Glutamatergic neuron (in vitro differentiated cells): ENCODE data around the gene GRIP1. TPM values are rescaled to one million over a fixed set of nuclear protein-coding genes. Genes with fewer than 3 reads are reported as not detected.

ENCODE experiments used
- DNase-seq: peaks from one replicate; pipeline ENCODE4 v3.0.0; 2022
- H3K27ac Mint-ChIP-seq: one replicate; pipeline ENCODE4 v1.8.0; 2020; ENCODE audit warnings: mild to moderate bottlenecking, mixed read lengths, inconsistent platforms; ENCODE audit not compliant: unreplicated experiment
- H3K27me3 Mint-ChIP-seq: one replicate; pipeline ENCODE4 v1.8.0; 2020; ENCODE audit warnings: mild to moderate bottlenecking, moderate library complexity, mixed read lengths, inconsistent platforms; ENCODE audit not compliant: unreplicated experiment
- H3K36me3 Mint-ChIP-seq: one replicate; pipeline ENCODE4 v1.8.0; 2020; ENCODE audit warnings: mild to moderate bottlenecking, mixed read lengths, inconsistent platforms; ENCODE audit not compliant: unreplicated experiment
- H3K4me1 Mint-ChIP-seq: one replicate; pipeline ENCODE4 v1.8.0; 2020; ENCODE audit warnings: mild to moderate bottlenecking, low read depth, mixed read lengths, inconsistent platforms; ENCODE audit not compliant: unreplicated experiment
- H3K4me3 Mint-ChIP-seq: one replicate; pipeline ENCODE4 v1.8.0; 2020; ENCODE audit warnings: mild to moderate bottlenecking, mixed read lengths, inconsistent platforms; ENCODE audit not compliant: unreplicated experiment
- H3K9me3 Mint-ChIP-seq: one replicate; pipeline ENCODE4 v1.8.0; 2020; ENCODE audit warnings: mild to moderate bottlenecking, moderate library complexity, mixed read lengths, inconsistent platforms; ENCODE audit not compliant: unreplicated experiment
- total RNA-seq: library from RNA; stranded (reverse); fragmentation: NEBNext Ultra II Directional; extraction: Animal tissue kit (Norgen Biotek cat#: 25700); gene quantifications from one replicate; pipeline ENCODE4 v1.2.1, GENCODE V29; 2021; ENCODE audit not compliant: unreplicated experiment
- TF ChIP-seq, protein P1 (sequence below): fragments of 200-600 bp; sonication (generic); IDR thresholded peaks from one replicate; pipeline ENCODE4 v1.5.0; 2021; ENCODE audit not compliant: partially characterized antibody, unreplicated experiment

The GRIP1 gene
- total RNA-seq, 1 donor from 2014 or later: 67.1 TPM

DNA sequence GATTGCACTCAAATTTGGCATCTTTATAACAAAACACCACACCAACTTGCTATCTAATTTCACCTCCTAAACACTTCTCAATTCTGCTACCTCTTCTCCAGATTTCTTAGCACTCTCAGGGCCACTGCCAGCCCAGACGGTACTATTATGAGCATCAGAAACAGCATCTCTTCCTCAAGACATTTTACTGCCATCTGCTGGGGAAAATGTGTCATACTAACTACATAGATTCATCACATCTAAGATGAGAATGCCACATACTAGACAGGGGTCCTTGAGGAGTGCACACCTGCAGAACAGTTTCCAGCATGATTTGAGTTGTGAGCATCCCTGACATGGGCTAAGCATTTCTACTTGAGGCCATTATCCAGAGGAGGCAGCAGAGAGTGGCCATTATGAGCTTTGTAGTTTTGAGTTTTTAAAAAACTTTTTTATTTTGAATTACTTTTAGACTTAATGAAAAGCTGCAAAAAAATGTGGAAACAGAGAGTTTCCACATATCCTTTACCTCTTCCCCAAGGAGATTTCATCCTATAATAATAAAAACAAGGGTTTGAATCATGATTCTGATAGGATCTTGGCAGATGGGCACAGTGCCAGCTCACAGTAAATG is 15.1 kb upstream of the GRIP1 start:
- DNase-seq: no peak
- TF ChIP-seq, protein P1, sequence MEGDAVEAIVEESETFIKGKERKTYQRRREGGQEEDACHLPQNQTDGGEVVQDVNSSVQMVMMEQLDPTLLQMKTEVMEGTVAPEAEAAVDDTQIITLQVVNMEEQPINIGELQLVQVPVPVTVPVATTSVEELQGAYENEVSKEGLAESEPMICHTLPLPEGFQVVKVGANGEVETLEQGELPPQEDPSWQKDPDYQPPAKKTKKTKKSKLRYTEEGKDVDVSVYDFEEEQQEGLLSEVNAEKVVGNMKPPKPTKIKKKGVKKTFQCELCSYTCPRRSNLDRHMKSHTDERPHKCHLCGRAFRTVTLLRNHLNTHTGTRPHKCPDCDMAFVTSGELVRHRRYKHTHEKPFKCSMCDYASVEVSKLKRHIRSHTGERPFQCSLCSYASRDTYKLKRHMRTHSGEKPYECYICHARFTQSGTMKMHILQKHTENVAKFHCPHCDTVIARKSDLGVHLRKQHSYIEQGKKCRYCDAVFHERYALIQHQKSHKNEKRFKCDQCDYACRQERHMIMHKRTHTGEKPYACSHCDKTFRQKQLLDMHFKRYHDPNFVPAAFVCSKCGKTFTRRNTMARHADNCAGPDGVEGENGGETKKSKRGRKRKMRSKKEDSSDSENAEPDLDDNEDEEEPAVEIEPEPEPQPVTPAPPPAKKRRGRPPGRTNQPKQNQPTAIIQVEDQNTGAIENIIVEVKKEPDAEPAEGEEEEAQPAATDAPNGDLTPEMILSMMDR: peak; percentile 77
- Mint-ChIP-seq H3K27ac (no peak overlapping the region), H3K4me1 (no peaks in the 10 kb centered on the region), H3K36me3 (no peaks in the 10 kb centered on the region), H3K9me3 (peaks cover 2% of the 10 kb centered on the region), H3K4me3 (no peak overlapping the region), H3K27me3 (peaks cover 5% of the 10 kb centered on the region)

DNA sequence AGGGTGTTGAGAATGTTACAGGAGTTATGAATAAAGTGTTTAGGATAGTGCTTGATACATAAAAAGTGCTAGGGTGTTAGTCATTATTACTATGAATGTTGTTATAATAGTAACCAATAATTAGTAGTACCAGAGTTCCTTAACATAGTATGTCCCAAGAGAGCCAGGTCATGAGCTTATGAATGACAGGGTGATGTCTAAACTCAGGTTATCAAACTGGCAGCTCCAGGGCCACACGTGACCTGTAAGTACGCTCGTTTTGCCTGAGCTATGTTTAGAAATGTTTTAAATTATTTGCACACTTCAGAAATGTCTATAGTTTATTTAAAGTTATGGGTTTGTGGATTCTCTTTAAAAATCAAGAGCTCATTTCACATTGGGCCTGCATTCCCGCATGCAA is 14.1 kb upstream of the GRIP1 start:
- Mint-ChIP-seq H3K9me3 (peaks cover 2% of the 10 kb centered on the region), H3K36me3 (no peaks in the 10 kb centered on the region), H3K4me1 (no peaks in the 10 kb centered on the region), H3K4me3 (no peak overlapping the region), H3K27ac (no peak overlapping the region), H3K27me3 (peaks cover 3% of the 10 kb centered on the region)
- TF ChIP-seq, protein P1: no peak
- DNase-seq: no peak

DNA sequence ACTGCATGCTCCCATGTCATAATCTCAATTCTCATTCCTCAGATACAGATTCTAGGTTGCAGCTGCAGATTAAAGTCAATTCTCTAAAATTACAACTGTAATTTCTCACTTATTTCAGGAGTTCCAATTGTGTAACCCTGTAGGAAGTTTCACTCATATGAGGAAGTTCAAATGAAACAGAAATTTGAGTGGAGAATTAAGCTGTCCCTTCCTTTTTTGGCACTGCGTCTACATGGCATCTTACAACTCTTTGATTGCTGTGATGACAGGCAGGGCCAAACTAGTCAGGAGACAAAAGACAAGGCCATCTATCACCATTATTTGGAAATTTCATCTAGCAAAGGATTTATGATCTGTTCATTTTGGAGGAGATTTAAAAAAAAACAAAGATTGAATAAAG is 13.3 kb upstream of the GRIP1 start:
- H3K4me1 Mint-ChIP-seq: no peaks in the 10 kb centered on the region
- no peak for DNase-seq
- TF ChIP-seq, protein P1: no peak
- no peak overlapping the region for H3K27ac Mint-ChIP-seq
- peaks cover 2% of the 10 kb centered on the region for H3K9me3 Mint-ChIP-seq
- peaks cover 3% of the 10 kb centered on the region for H3K27me3 Mint-ChIP-seq
- no peaks in the 10 kb centered on the region for H3K36me3 Mint-ChIP-seq
- H3K4me3 Mint-ChIP-seq: no peak overlapping the region

DNA sequence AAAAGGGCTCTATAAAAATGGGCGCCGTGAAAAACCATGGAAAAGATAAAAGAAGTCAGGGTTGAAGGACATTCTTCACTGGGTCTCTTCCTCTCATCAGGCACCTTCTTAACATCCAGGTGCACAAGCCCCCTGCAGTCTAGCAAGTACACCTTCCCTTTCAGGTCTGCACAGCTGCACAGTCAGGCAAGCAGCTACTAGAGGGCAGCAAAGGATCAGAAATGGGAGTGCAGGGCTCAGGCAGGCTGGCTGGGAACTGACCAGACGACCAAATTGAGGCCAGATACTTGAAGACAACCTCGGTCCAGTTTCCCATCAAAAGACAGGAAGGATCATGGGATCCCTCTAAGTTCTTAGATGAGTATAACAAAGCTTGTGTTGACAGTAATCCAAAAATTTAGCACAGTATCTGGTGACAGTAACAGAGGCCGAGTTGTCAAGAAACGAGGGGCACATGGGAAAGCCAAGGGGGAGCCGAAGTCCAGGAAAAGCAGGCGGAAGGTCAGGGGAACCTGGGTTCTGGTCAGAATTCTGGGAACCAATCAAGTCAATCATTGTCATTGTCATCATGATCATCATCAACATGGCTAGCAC is 10.1 kb upstream of the GRIP1 start:
- H3K27ac Mint-ChIP-seq: no peak overlapping the region

DNA sequence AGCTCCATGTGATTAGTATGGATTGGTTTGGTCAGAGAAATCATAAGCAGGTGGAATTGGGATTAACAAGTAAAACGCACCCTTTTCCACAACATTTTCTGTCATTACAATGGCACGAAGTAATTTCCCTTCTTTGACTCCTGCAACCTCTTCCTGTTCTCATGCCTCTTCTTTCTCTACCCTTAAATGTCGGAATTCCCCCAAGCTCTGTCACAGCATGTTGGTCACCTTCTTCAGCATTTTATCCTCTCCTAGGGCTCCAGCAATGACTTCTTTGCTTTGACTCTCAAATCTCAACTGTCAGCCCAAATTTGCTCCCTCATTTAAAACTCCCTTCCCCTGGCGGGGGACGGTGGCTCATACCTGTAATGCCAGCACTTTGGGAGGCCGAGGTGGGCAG is 5.3 kb upstream of the GRIP1 start:
- TF ChIP-seq, protein P1: no peak
- no peak overlapping the region for H3K27ac Mint-ChIP-seq
- no peaks in the 10 kb centered on the region for H3K9me3 Mint-ChIP-seq
- no peak for DNase-seq
- no peaks in the 10 kb centered on the region for H3K36me3 Mint-ChIP-seq
- H3K27me3 Mint-ChIP-seq: no peaks in the 10 kb centered on the region
- H3K4me3 Mint-ChIP-seq: no peak overlapping the region
- H3K4me1 Mint-ChIP-seq: peaks cover 6% of the 10 kb centered on the region

More for the DNA sequence above, 10.1 kb upstream of the GRIP1 start:
- TF ChIP-seq, protein P1: peak; percentile 24
- H3K27me3 Mint-ChIP-seq: no peaks in the 10 kb centered on the region
- peak; percentile 65 for DNase-seq
- H3K36me3 Mint-ChIP-seq: no peaks in the 10 kb centered on the region
- no peaks in the 10 kb centered on the region for H3K9me3 Mint-ChIP-seq
- no peaks in the 10 kb centered on the region for H3K4me1 Mint-ChIP-seq
- H3K4me3 Mint-ChIP-seq: no peak overlapping the region
